ENCODE results near the gene KATNAL2.

The KATNAL2 gene

DNA sequence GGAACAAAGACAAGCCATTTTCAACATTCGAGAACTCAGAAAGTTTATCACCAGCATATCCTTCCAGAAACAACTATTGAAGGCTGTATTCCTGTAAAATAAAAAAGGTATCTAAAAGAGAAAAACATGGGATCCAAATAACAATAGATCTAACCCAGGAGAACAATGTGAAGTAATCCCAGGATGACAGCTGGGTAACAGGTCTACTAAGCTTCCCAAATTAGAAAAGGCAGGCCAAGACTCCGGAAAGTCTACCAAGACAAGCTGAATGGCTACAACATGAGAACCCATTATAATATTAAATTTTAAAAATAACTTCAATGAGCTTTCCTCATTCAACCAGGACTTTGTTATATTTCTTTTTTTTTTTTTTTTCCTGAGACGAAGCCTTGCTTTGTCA is 6.5 kb upstream of the KATNAL2 start:
- no peak for DNase-seq (ENCODE audit: low read depth)
- no peak overlapping the region for H3K4me3 ChIP-seq (replicated peaks; ENCODE audit: low read depth, low read length)

GRCh38 chr18:46915800-46916550 is 1.4 kb upstream of the KATNAL2 start:
- TF ChIP-seq, protein P1, sequence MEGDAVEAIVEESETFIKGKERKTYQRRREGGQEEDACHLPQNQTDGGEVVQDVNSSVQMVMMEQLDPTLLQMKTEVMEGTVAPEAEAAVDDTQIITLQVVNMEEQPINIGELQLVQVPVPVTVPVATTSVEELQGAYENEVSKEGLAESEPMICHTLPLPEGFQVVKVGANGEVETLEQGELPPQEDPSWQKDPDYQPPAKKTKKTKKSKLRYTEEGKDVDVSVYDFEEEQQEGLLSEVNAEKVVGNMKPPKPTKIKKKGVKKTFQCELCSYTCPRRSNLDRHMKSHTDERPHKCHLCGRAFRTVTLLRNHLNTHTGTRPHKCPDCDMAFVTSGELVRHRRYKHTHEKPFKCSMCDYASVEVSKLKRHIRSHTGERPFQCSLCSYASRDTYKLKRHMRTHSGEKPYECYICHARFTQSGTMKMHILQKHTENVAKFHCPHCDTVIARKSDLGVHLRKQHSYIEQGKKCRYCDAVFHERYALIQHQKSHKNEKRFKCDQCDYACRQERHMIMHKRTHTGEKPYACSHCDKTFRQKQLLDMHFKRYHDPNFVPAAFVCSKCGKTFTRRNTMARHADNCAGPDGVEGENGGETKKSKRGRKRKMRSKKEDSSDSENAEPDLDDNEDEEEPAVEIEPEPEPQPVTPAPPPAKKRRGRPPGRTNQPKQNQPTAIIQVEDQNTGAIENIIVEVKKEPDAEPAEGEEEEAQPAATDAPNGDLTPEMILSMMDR (IDR thresholded peaks at IDR 0.05; ENCODE audit: low read length, missing control alignments) = no peak
- DNase-seq (ENCODE audit: low read depth) = no peak
- H3K4me3 ChIP-seq (replicated peaks; ENCODE audit: low read depth, low read length) = peak overlapping the region; percentile 84

More for the DNA sequence above, 6.5 kb upstream of the KATNAL2 start:
- TF ChIP-seq, protein P1 (IDR thresholded peaks at IDR 0.05; ENCODE audit: low read length, missing control alignments) = no peak

DNA sequence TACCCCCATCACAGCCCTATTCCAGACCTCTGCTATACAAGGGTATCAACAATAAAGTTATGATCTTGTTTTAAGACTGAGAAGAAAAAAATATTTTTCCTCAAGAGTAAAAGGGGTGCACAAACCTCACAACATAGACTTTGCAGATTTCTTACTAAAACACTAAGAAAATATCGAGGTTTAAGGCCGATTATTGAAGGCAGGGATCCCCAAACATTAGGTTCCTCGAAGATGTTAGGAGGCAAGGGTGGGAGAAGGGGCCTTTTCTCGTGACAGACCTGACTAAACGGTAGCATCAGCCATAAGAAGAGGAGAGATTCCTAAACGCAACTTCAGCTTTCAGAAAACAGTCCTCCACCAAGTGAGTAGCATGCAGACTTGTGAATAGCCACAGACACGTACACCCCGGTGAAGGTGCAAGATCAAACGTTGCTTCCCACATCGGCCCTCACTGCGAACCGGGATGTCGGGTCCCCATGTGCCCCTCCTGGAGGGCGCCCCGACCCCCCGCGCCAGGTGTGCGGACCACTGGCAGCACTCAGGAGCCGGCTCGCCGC is 773 bp upstream of the KATNAL2 start:
- TF ChIP-seq, protein P1 (IDR thresholded peaks at IDR 0.05; ENCODE audit: low read length, missing control alignments) = no peak
- peak; percentile 41 for DNase-seq (ENCODE audit: low read depth)
- peak overlapping the region; percentile 84 for H3K4me3 ChIP-seq (replicated peaks; ENCODE audit: low read depth, low read length)

DNA sequence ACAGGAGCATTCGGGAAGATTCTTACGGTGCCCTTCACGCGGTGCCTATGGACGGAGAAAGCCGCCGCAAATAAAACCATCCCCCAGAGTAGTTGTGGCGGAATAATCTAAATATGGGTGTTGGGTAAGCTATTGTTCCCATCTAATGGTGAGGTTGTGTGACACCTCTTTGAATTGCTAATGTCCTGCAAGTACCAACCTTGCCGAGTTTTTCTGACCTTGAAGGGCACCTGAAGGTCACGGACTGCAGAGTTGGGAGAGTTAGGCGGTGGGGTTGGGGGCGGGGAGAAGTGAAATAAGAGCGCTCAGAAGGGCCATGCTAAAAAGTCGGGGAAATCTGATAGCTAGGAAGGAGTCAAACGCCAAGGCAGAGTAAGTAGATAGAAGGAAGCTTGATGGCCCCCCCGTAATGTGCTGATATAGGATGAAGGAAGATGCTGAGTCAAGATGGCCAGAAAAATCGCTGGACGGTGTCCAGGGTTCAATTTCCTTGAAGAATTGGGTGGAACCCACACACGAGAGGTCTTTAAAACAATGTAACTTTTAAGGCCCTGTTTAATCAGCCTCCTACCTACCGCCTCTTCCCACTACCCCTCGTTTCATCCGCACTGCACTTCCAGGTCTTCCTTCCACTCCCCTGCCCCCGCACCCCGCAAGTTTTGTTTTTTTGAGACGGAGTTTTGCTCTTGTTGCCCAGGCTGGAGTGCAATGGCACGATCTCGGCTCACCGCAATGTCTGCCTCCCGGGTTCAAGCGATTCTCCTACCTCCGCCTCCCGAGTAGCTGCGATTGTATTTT is 600 bp downstream of the KATNAL2 start:
- H3K4me3 ChIP-seq (replicated peaks; ENCODE audit: low read depth, low read length) = peak overlapping the region; percentile 84
- peak; percentile 25 for DNase-seq (ENCODE audit: low read depth)
- TF ChIP-seq, protein P1 (IDR thresholded peaks at IDR 0.05; ENCODE audit: low read length, missing control alignments) = no peak

- DNase-seq (ENCODE audit: low read depth) = no peak
- TF ChIP-seq, protein P1 (IDR thresholded peaks at IDR 0.05; ENCODE audit: low read length, missing control alignments) = no peak
- H3K4me3 ChIP-seq (replicated peaks; ENCODE audit: low read depth, low read length) = no peak overlapping the region
Observed at GRCh38 chr18:46920067-46920466, 2.7 kb downstream of the KATNAL2 start.

DNA sequence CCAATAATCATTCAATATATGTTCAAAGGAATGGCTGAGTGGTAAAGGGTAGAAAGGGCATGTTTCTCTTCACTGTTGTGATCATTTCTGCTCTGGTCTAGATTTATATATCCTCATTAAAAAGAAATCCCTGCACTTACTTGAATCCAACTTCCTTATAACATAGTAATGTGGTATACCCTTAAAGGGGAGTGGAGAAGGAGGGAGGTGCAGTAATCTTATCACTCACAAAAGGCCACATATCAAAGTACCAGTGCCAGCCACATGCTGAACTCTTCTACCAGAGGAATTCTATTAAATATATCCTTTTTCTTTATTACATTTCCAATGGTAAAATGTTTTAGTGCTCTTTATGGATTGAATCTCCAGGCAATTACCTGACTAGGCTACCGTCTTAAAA is 3.3 kb downstream of the KATNAL2 start:
- H3K4me3 ChIP-seq (replicated peaks; ENCODE audit: low read depth, low read length) = no peak overlapping the region
- TF ChIP-seq, protein P1 (IDR thresholded peaks at IDR 0.05; ENCODE audit: low read length, missing control alignments) = no peak
- no peak for DNase-seq (ENCODE audit: low read depth)

Measured in fibroblast of pulmonary artery (primary cell).